ENCODE measurements around the gene C1orf105.

DNA sequence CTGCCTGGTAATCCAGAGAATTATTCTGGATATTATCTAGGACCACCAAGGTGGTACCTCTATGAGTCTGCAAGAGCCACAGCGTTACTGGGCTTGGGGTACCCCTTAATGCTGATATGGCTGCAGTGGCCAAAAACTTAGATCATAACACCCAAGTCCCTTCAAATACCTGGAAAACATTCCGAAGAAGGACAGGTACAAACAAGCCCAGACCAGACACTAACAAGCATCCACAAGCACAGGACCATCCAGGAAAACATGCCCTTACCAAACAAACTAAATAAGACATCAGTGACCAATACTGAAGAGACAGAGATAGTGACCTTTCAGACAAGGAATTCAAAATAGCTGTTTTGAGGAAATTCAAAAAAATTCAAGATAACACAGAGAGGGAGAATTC, 2.9 kb downstream of the C1orf105 start:
- TF ChIP-seq, protein P1, sequence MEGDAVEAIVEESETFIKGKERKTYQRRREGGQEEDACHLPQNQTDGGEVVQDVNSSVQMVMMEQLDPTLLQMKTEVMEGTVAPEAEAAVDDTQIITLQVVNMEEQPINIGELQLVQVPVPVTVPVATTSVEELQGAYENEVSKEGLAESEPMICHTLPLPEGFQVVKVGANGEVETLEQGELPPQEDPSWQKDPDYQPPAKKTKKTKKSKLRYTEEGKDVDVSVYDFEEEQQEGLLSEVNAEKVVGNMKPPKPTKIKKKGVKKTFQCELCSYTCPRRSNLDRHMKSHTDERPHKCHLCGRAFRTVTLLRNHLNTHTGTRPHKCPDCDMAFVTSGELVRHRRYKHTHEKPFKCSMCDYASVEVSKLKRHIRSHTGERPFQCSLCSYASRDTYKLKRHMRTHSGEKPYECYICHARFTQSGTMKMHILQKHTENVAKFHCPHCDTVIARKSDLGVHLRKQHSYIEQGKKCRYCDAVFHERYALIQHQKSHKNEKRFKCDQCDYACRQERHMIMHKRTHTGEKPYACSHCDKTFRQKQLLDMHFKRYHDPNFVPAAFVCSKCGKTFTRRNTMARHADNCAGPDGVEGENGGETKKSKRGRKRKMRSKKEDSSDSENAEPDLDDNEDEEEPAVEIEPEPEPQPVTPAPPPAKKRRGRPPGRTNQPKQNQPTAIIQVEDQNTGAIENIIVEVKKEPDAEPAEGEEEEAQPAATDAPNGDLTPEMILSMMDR (IDR thresholded peaks at IDR 0.05) = no peak
- no peak for TF ChIP-seq POLR2A (IDR thresholded peaks at IDR 0.05)

Measured in esophagus squamous epithelium (tissue), 4 donors.